ENCODE measurements around the gene MRM2.
A peak's percentile ranks its signal among the peaks of the same experiment; 100 is the strongest.

The MRM2 gene

DNA sequence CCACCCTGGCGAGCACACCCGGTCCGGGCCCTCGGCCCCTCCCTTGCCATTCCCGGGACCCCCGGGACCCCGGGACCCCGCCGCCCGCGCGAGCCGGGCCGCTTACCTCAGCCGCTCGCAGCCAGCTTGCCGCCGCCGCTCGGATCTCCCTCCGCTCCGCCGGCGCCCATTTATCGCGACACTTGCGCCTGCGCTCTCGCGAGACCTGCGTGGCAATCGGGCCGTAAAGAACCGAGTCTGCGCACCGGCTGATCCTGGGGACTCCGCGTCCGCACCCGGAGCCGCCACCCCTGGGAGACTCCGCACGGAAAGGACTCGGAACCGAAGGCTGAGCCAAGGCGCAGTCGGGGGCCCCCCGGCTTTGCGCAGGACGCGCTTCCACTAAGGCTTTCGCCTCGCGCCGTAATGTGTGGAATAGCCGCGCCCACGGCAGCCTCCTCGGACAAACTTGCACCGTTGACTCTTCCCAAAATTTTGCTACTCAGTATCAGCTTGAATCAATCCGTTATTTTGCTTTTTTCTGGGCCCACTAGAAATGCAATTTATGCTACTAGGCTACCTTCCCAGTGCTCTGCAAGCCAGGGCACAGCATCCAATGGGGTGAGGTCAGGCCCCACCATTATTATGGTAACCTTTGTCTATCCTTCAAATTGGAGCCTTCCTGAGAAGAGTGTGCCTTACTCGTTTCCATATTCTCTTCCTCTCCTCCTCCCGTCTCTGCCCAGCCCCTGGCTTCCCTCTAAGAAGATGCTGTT, 9.1 kb downstream of the MRM2 start, which contains the start of gene MAD1L1 (continued):
- TF ChIP-seq HOXA7 (CRISPR knock-in tag; IDR thresholded peaks at IDR 0.05; ENCODE audit: borderline replicate concordance) (no peak), ZNF175 (tag by site-specific recombination; IDR thresholded peaks at IDR 0.05) (no peak), ZNF558 (tag by site-specific recombination; IDR thresholded peaks at IDR 0.05) (no peak), ZNF132 (tag by site-specific recombination; IDR thresholded peaks at IDR 0.05; ENCODE audit: borderline replicate concordance) (no peak), ZNF202 (tag by site-specific recombination; IDR thresholded peaks at IDR 0.05; ENCODE audit: borderline replicate concordance) (no peak), PRDM1 (tag by site-specific recombination; IDR thresholded peaks at IDR 0.05) (no peak), ZNF274 (IDR thresholded peaks at IDR 0.05; ENCODE audit: low read length) (no peak), ZNF274 (tag by site-specific recombination; IDR thresholded peaks at IDR 0.05; ENCODE audit: borderline replicate concordance) (no peak), KLF8 (tag by site-specific recombination; IDR thresholded peaks at IDR 0.05) (0 out of 2 replicates have a peak, but pooled peaks have one; percentile 46), ZFHX2 (tag by site-specific recombination; conservative IDR thresholded peaks at IDR 0.05) (no peak), ZNF830 (tag by site-specific recombination; IDR thresholded peaks at IDR 0.05; ENCODE audit: low read depth) (no peak), ZNF146 (tag by site-specific recombination; IDR thresholded peaks at IDR 0.05) (no peak), ZBTB17 (tag by site-specific recombination; IDR thresholded peaks at IDR 0.05) (peak; percentile 80), ZEB2 (tag by site-specific recombination; IDR thresholded peaks at IDR 0.05) (peak; percentile 68), ZNF555 (tag by site-specific recombination; conservative IDR thresholded peaks at IDR 0.05) (no peak), ZBTB20 (tag by site-specific recombination; IDR thresholded peaks at IDR 0.05) (peak; percentile 43; the same call in 1 of the 2 replicates), ZNF660 (tag by site-specific recombination; IDR thresholded peaks at IDR 0.05) (peak; percentile 91), ZNF248 (tag by site-specific recombination; IDR thresholded peaks at IDR 0.05) (no peak), ZNF157 (tag by site-specific recombination; IDR thresholded peaks at IDR 0.05) (no peak), ZNF76 (tag by site-specific recombination; IDR thresholded peaks at IDR 0.05; ENCODE audit: borderline replicate concordance, low read depth) (peak; percentile 38; the same call in 1 of the 2 replicates), ZNF354C (tag by site-specific recombination; IDR thresholded peaks at IDR 0.05; ENCODE audit: borderline replicate concordance, low read depth) (no peak), SP7 (tag by site-specific recombination; IDR thresholded peaks at IDR 0.05) (peak; percentile 49), ZNF571 (tag by site-specific recombination; IDR thresholded peaks at IDR 0.05) (no peak), ZNF473 (tag by site-specific recombination; IDR thresholded peaks at IDR 0.05) (no peak), KLF1 (tag by site-specific recombination; IDR thresholded peaks at IDR 0.05) (no peak)
- TF ChIP-seq, protein P1, sequence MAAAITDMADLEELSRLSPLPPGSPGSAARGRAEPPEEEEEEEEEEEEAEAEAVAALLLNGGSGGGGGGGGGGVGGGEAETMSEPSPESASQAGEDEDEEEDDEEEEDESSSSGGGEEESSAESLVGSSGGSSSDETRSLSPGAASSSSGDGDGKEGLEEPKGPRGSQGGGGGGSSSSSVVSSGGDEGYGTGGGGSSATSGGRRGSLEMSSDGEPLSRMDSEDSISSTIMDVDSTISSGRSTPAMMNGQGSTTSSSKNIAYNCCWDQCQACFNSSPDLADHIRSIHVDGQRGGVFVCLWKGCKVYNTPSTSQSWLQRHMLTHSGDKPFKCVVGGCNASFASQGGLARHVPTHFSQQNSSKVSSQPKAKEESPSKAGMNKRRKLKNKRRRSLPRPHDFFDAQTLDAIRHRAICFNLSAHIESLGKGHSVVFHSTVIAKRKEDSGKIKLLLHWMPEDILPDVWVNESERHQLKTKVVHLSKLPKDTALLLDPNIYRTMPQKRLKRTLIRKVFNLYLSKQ (tag by site-specific recombination; IDR thresholded peaks at IDR 0.05; ENCODE audit: borderline replicate concordance), result no peak
- TF ChIP-seq, protein P2, sequence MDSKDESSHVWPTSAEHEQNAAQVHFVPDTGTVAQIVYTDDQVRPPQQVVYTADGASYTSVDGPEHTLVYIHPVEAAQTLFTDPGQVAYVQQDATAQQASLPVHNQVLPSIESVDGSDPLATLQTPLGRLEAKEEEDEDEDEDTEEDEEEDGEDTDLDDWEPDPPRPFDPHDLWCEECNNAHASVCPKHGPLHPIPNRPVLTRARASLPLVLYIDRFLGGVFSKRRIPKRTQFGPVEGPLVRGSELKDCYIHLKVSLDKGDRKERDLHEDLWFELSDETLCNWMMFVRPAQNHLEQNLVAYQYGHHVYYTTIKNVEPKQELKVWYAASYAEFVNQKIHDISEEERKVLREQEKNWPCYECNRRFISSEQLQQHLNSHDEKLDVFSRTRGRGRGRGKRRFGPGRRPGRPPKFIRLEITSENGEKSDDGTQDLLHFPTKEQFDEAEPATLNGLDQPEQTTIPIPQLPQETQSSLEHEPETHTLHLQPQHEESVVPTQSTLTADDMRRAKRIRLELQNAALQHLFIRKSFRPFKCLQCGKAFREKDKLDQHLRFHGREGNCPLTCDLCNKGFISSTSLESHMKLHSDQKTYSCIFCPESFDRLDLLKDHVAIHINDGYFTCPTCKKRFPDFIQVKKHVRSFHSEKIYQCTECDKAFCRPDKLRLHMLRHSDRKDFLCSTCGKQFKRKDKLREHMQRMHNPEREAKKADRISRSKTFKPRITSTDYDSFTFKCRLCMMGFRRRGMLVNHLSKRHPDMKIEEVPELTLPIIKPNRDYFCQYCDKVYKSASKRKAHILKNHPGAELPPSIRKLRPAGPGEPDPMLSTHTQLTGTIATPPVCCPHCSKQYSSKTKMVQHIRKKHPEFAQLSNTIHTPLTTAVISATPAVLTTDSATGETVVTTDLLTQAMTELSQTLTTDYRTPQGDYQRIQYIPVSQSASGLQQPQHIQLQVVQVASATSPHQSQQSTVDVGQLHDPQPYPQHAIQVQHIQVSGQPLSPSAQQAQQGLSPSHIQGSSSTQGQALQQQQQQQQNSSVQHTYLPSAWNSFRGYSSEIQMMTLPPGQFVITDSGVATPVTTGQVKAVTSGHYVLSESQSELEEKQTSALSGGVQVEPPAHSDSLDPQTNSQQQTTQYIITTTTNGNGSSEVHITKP (tag by site-specific recombination; IDR thresholded peaks at IDR 0.05), result peak; percentile 93
- TF ChIP-seq, protein P3, sequence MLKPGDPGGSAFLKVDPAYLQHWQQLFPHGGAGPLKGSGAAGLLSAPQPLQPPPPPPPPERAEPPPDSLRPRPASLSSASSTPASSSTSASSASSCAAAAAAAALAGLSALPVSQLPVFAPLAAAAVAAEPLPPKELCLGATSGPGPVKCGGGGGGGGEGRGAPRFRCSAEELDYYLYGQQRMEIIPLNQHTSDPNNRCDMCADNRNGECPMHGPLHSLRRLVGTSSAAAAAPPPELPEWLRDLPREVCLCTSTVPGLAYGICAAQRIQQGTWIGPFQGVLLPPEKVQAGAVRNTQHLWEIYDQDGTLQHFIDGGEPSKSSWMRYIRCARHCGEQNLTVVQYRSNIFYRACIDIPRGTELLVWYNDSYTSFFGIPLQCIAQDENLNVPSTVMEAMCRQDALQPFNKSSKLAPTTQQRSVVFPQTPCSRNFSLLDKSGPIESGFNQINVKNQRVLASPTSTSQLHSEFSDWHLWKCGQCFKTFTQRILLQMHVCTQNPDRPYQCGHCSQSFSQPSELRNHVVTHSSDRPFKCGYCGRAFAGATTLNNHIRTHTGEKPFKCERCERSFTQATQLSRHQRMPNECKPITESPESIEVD (tag by site-specific recombination; IDR thresholded peaks at IDR 0.05), result no peak
- TF ChIP-seq, protein P4, sequence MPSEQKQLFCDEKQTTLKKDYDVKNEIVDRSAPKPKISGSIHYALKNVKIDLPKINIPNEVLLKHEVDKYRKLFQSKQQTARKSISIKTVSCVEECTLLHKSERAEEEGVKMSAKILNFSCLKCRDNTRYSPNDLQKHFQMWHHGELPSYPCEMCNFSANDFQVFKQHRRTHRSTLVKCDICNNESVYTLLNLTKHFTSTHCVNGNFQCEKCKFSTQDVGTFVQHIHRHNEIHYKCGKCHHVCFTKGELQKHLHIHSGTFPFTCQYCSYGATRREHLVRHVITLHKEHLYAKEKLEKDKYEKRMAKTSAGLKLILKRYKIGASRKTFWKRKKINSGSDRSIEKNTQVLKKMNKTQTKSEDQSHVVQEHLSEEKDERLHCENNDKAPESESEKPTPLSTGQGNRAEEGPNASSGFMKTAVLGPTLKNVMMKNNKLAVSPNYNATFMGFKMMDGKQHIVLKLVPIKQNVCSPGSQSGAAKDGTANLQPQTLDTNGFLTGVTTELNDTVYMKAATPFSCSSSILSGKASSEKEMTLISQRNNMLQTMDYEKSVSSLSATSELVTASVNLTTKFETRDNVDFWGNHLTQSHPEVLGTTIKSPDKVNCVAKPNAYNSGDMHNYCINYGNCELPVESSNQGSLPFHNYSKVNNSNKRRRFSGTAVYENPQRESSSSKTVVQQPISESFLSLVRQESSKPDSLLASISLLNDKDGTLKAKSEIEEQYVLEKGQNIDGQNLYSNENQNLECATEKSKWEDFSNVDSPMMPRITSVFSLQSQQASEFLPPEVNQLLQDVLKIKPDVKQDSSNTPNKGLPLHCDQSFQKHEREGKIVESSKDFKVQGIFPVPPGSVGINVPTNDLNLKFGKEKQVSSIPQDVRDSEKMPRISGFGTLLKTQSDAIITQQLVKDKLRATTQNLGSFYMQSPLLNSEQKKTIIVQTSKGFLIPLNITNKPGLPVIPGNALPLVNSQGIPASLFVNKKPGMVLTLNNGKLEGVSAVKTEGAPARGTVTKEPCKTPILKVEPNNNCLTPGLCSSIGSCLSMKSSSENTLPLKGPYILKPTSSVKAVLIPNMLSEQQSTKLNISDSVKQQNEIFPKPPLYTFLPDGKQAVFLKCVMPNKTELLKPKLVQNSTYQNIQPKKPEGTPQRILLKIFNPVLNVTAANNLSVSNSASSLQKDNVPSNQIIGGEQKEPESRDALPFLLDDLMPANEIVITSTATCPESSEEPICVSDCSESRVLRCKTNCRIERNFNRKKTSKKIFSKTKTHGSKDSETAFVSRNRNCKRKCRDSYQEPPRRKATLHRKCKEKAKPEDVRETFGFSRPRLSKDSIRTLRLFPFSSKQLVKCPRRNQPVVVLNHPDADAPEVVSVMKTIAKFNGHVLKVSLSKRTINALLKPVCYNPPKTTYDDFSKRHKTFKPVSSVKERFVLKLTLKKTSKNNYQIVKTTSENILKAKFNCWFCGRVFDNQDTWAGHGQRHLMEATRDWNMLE (tag by site-specific recombination; conservative IDR thresholded peaks at IDR 0.05; ENCODE audit: low read depth), result no peak
